ENCODE results near the gene WNT11. TPM values are rescaled to one million over a fixed set of nuclear protein-coding genes. Genes with fewer than 3 reads are reported as not detected.
A peak's percentile ranks its signal among the peaks of the same experiment; 100 is the strongest.

Gene WNT11
- total RNA-seq, 3 donors from 2014 or later (not counting 1 experiment from before 2014, with no cell fraction given): 0.47 to 1.3 (median 0.80) TPM

GRCh38 chr11:76203131-76203925 lies 3.0 kb downstream of the WNT11 start:
- no peaks in the 10 kb centered on the region for H3K9me3 ChIP-seq (ENCODE audit: control insufficient read depth, insufficient read depth, low read length)
- Mint-ChIP-seq H3K27ac (no peak overlapping the region), H3K27me3 (ENCODE audit: low read depth in 2 of 2) (peaks cover 18 to 31% of the 10 kb centered on the region in 2 donors), H3K4me3 (no peak overlapping the region), H3K4me1 (peaks cover 22 to 44% of the 10 kb centered on the region in 2 donors), H3K36me3 (no peaks in the 10 kb centered on the region), H3K9me3 (no peaks in the 10 kb centered on the region)
- H3K27ac ChIP-seq (ENCODE audit: low read length): no peak overlapping the region
- intact Hi-C loops (cut with micrococcal nuclease): no loop called here
- H3K36me3 ChIP-seq (ENCODE audit: control insufficient read depth, insufficient read depth, low read length): no peaks in the 10 kb centered on the region
- peaks cover 36% of the 10 kb centered on the region for H3K27me3 ChIP-seq (ENCODE audit: control insufficient read depth, insufficient read depth, low read length)
- DNase-seq (no peak), ATAC-seq (no peak)
- TF ChIP-seq CTCF (IDR thresholded peaks at IDR 0.05): no peak
- peaks cover 43% of the 10 kb centered on the region for H3K4me1 ChIP-seq (ENCODE audit: control insufficient read depth, insufficient read depth, low read length)
- WGBS (ENCODE audit: insufficient coverage): 86% methylated on average over 8 of the region's 13 CpGs
- no peak overlapping the region for H3K4me3 ChIP-seq (ENCODE audit: low read length)

GRCh38 chr11:76201672-76202412 lies 4.5 kb downstream of the WNT11 start:
- H3K4me3 Mint-ChIP-seq: no peak overlapping the region
- H3K36me3 Mint-ChIP-seq: no peaks in the 10 kb centered on the region
- H3K4me1 Mint-ChIP-seq: peaks cover 22 to 34% of the 10 kb centered on the region in 2 donors
- WGBS (ENCODE audit: insufficient coverage): 91% methylated on average over 11 of the region's 11 CpGs
- TF ChIP-seq CTCF (IDR thresholded peaks at IDR 0.05): no peak
- peaks cover 18 to 23% of the 10 kb centered on the region in 2 donors for H3K27me3 Mint-ChIP-seq (ENCODE audit: low read depth in 2 of 2)
- Histone ChIP-seq H3K27ac (ENCODE audit: low read length) (no peak overlapping the region), H3K36me3 (ENCODE audit: control insufficient read depth, insufficient read depth, low read length) (no peaks in the 10 kb centered on the region), H3K9me3 (ENCODE audit: control insufficient read depth, insufficient read depth, low read length) (no peaks in the 10 kb centered on the region), H3K4me3 (ENCODE audit: low read length) (no peak overlapping the region), H3K27me3 (ENCODE audit: control insufficient read depth, insufficient read depth, low read length) (peaks cover 23% of the 10 kb centered on the region), H3K4me1 (ENCODE audit: control insufficient read depth, insufficient read depth, low read length) (peaks cover 29% of the 10 kb centered on the region)
- intact Hi-C loops (cut with micrococcal nuclease): no loop called here
- no peak for DNase-seq
- no peaks in the 10 kb centered on the region for H3K9me3 Mint-ChIP-seq
- ATAC-seq: no peak
- no peak overlapping the region for H3K27ac Mint-ChIP-seq

- Mint-ChIP-seq H3K9me3 (no peaks in the 10 kb centered on the region), H3K27me3 (ENCODE audit: low read depth in 2 of 2) (peaks cover 18 to 23% of the 10 kb centered on the region in 2 donors), H3K4me1 (peaks cover 21 to 26% of the 10 kb centered on the region in 2 donors), H3K27ac (peak overlapping the region; percentile 43 to 66), H3K36me3 (no peaks in the 10 kb centered on the region), H3K4me3 (no peak overlapping the region)
- H3K36me3 ChIP-seq (ENCODE audit: control insufficient read depth, insufficient read depth, low read length): no peaks in the 10 kb centered on the region
- DNase-seq (no peak), ATAC-seq (no peak)
- H3K27ac ChIP-seq (ENCODE audit: low read length): peak overlapping the region; percentile 12
- intact Hi-C loops (cut with micrococcal nuclease): no loop called here
- peaks cover 24% of the 10 kb centered on the region for H3K4me1 ChIP-seq (ENCODE audit: control insufficient read depth, insufficient read depth, low read length)
- H3K27me3 ChIP-seq (ENCODE audit: control insufficient read depth, insufficient read depth, low read length): peaks cover 18% of the 10 kb centered on the region
- no peak overlapping the region for H3K4me3 ChIP-seq (ENCODE audit: low read length)
- no peak for TF ChIP-seq CTCF (IDR thresholded peaks at IDR 0.05)
- no peaks in the 10 kb centered on the region for H3K9me3 ChIP-seq (ENCODE audit: control insufficient read depth, insufficient read depth, low read length)
- WGBS (ENCODE audit: insufficient coverage): 83% methylated on average over 10 of the region's 10 CpGs
Observed at GRCh38 chr11:76201056-76201455, 5.2 kb downstream of the WNT11 start.

Measured in natural killer cell (primary cell).